ENCODE data around the gene HPN. TPM values are rescaled to one million over a fixed set of nuclear protein-coding genes. Genes with fewer than 3 reads are reported as not detected.

Gene HPN
- total RNA-seq, 2 donors from 2014 or later = 2.5 to 7.2 TPM

DNA sequence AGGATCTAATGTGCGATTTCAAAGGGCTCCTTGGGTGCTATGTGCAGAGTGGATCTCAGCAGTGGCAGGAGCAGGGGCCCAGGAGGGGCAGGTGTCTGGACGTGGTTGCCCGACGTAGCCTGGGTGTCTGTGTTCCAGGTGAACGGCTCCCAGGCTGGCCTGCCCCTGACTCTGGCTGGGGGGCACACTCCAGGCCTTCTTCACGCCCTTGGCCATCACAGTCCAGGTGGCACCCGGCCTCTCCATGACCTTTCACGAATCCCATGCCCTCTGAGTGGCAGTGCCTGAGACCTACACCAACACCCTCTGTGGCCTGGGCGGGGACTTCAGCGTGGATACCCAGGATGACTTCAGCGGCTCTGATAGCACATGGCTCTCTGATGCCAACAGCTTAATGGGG, 62.8 kb downstream of the HPN start:
- Histone ChIP-seq H3K9me3 (no peaks in the 10 kb centered on the region), H3K27ac (no peak overlapping the region), H3K4me1 (peaks cover 0 to 6% of the 10 kb centered on the region in 2 donors), H3K27me3 (no peaks in the 10 kb centered on the region), H3K4me3 (no peak overlapping the region), H3K36me3 (no peaks in the 10 kb centered on the region)
- TF ChIP-seq, protein P1, sequence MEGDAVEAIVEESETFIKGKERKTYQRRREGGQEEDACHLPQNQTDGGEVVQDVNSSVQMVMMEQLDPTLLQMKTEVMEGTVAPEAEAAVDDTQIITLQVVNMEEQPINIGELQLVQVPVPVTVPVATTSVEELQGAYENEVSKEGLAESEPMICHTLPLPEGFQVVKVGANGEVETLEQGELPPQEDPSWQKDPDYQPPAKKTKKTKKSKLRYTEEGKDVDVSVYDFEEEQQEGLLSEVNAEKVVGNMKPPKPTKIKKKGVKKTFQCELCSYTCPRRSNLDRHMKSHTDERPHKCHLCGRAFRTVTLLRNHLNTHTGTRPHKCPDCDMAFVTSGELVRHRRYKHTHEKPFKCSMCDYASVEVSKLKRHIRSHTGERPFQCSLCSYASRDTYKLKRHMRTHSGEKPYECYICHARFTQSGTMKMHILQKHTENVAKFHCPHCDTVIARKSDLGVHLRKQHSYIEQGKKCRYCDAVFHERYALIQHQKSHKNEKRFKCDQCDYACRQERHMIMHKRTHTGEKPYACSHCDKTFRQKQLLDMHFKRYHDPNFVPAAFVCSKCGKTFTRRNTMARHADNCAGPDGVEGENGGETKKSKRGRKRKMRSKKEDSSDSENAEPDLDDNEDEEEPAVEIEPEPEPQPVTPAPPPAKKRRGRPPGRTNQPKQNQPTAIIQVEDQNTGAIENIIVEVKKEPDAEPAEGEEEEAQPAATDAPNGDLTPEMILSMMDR (IDR thresholded peaks at IDR 0.05) = no peak
- DNase-seq (ENCODE audit: low spot score) = no peak

DNA sequence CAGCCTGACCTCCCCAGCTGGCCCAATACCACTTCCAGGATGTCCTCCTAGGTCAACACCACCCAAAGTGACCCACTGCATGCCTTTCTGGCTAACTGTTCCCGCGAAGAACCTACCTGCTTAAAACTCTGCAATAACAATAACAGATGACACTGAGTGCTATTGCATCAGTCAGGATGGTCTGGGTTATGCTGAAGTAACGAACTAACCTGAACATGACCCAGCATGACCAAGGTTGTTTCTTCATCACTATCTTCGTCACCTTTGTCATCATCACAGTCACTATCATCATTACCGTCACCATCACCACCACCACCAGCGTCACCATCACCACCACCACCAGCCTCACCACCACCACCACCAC, 63.5 kb downstream of the HPN start:
- peaks cover 0 to 6% of the 10 kb centered on the region in 2 donors for H3K4me1 ChIP-seq
- TF ChIP-seq, protein P1 (IDR thresholded peaks at IDR 0.05) = no peak
- no peak for DNase-seq (ENCODE audit: low spot score)
- no peaks in the 10 kb centered on the region for H3K36me3 ChIP-seq
- no peak overlapping the region for H3K4me3 ChIP-seq
- H3K27ac ChIP-seq = no peak overlapping the region
- no peaks in the 10 kb centered on the region for H3K9me3 ChIP-seq
- no peaks in the 10 kb centered on the region for H3K27me3 ChIP-seq

DNA sequence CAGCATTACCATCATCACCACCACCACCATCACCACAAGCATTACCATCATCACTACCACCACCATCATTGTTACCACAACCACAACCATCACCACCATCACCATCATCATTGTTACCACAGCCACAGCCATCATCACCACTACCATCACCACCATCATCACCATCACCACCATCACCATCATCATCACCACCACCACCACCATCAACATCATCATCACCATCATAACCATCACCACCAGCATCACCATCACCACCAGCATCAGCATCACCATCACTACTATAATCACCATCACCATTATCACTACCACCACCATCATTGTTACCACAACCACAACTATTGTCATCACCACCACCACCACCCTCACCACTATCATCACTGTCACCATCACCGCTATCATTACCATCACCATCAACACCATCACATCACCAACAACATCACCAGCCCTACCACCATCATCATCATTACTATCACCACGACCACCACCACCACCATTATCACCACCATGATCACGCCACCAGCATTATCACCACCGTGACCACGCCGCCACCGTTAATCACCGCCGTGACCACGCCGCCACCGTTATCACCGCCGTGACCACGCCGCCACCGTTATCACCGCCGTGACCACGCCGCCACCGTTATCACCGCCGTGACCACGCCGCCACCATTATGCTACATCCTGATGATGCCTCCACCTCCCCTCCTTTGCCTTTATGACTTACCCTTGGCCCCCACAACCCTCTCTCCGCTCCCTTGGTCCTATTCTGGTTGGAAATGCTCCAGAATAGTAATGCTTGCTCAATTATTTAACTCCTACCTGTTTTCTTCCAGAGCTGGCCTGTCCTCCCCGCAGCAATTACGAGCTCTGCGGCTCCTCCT, 64.1 kb downstream of the HPN start:
- H3K4me1 ChIP-seq = peaks cover 0 to 6% of the 10 kb centered on the region in 2 donors
- no peak for DNase-seq (ENCODE audit: low spot score)
- no peaks in the 10 kb centered on the region for H3K27me3 ChIP-seq
- no peaks in the 10 kb centered on the region for H3K9me3 ChIP-seq
- no peak overlapping the region for H3K4me3 ChIP-seq
- no peak overlapping the region for H3K27ac ChIP-seq
- no peaks in the 10 kb centered on the region for H3K36me3 ChIP-seq
- TF ChIP-seq, protein P1 (IDR thresholded peaks at IDR 0.05) = no peak

DNA sequence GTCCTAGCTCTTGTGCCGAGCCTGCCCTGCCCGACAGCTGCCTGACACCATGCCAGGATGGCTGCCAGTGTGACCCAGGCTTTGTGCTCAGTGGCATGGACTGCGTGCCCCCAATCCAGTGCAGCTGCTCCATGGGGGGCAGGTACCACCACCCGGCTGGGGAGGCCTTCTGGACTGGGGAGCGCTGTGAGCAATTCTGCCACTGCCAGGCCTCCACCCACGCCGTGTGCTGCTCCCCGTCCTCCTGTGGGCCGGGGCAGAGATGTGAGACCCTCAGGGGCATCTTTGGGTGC, 64.7 kb downstream of the HPN start:
- Histone ChIP-seq H3K27me3 (no peaks in the 10 kb centered on the region), H3K4me1 (peaks cover 0 to 6% of the 10 kb centered on the region in 2 donors), H3K27ac (no peak overlapping the region), H3K36me3 (no peaks in the 10 kb centered on the region), H3K9me3 (no peaks in the 10 kb centered on the region), H3K4me3 (no peak overlapping the region)
- TF ChIP-seq, protein P1 (IDR thresholded peaks at IDR 0.05) = no peak
- no peak for DNase-seq (ENCODE audit: low spot score)

DNA sequence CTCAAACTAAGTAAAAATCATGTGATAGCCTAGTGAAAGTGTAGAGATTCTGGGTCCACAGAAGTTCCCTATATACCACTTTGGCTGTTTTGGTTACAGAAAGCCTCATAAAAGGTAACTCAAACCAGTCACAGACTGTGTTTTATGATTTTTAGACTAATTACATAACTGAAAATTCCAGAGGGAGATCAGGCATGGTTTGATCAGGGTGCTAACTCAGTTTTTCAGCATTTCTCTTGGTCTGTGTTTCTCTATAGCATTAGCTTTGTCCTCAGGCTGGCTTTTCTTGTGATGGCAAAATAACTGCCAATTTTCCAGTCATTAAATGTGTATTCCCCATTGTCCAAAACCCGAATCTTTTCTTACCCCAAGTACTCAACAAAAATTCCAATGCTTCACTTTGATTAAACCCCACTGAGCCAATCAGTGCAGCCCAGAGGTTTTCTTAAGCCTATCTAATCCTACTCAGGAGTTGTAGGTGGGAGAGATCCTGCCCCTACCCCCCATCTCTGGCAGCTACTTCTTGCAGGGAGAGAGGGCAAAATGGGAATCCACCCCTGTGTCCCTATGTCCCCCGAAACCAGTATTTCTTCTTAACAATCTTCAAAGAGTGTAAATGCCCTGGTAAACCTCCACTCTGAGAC, 65.5 kb downstream of the HPN start:
- Histone ChIP-seq H3K9me3 (no peaks in the 10 kb centered on the region), H3K4me3 (no peak overlapping the region), H3K27ac (peak overlapping the region in 1 of 2 donors; percentile 1), H3K36me3 (no peaks in the 10 kb centered on the region), H3K27me3 (no peaks in the 10 kb centered on the region), H3K4me1 (peaks cover 0 to 6% of the 10 kb centered on the region in 2 donors)
- TF ChIP-seq, protein P1 (IDR thresholded peaks at IDR 0.05) = no peak
- no peak for DNase-seq (ENCODE audit: low spot score)
